HG03442 (cell line): ENCODE data around the gene PARD3B.

Source experiments
- ATAC-seq: cut with Tn5 transposase; IDR thresholded peaks from one replicate; pipeline ENCODE4 v1.9.1; 2021; ENCODE audit warnings: mild to moderate bottlenecking, moderate library complexity; ENCODE audit not compliant: unreplicated experiment

The PARD3B gene

GRCh38 chr2:204687776-204688175 is 142.5 kb downstream of the PARD3B start:
- no peak for ATAC-seq

GRCh38 chr2:204691911-204692510 is 146.7 kb downstream of the PARD3B start:
- peak; percentile 72 for ATAC-seq

GRCh38 chr2:204692790-204693189 is 147.5 kb downstream of the PARD3B start:
- ATAC-seq, result no peak

- no peak for ATAC-seq
Observed at GRCh38 chr2:204693262-204693661, 148.0 kb downstream of the PARD3B start.

GRCh38 chr2:204695506-204695905 is 150.2 kb downstream of the PARD3B start:
- no peak for ATAC-seq

- no peak for ATAC-seq
Observed at GRCh38 chr2:204696124-204696523, 150.8 kb downstream of the PARD3B start.

- no peak for ATAC-seq
Observed at GRCh38 chr2:204705243-204705932, 160.1 kb downstream of the PARD3B start.

GRCh38 chr2:204706939-204707338 is 161.7 kb downstream of the PARD3B start:
- ATAC-seq, result no peak

- no peak for ATAC-seq
Observed at GRCh38 chr2:204713211-204713610, 167.9 kb downstream of the PARD3B start.

- no peak for ATAC-seq
Observed at GRCh38 chr2:204715361-204715760, 170.1 kb downstream of the PARD3B start.

GRCh38 chr2:204717591-204717990 is 172.3 kb downstream of the PARD3B start:
- no peak for ATAC-seq

- ATAC-seq, result no peak
Observed at GRCh38 chr2:204718607-204719006, 173.3 kb downstream of the PARD3B start.

GRCh38 chr2:204720874-204721273 is 175.6 kb downstream of the PARD3B start:
- ATAC-seq, result no peak

GRCh38 chr2:204722207-204722606 is 176.9 kb downstream of the PARD3B start:
- no peak for ATAC-seq

- ATAC-seq, result no peak
Observed at GRCh38 chr2:204722691-204723090, 177.4 kb downstream of the PARD3B start.

GRCh38 chr2:204725693-204726360 is 180.6 kb downstream of the PARD3B start:
- no peak for ATAC-seq

- ATAC-seq, result no peak
Observed at GRCh38 chr2:204726831-204727230, 181.6 kb downstream of the PARD3B start.

- no peak for ATAC-seq
Observed at GRCh38 chr2:204727368-204727767, 182.1 kb downstream of the PARD3B start.

- no peak for ATAC-seq
Observed at GRCh38 chr2:204730603-204731002, 185.3 kb downstream of the PARD3B start.

GRCh38 chr2:204732019-204732418 is 186.7 kb downstream of the PARD3B start:
- ATAC-seq, result no peak

GRCh38 chr2:204737296-204737695 is 192.0 kb downstream of the PARD3B start:
- no peak for ATAC-seq

GRCh38 chr2:204738721-204739120 is 193.4 kb downstream of the PARD3B start:
- no peak for ATAC-seq
